HepG2 (cell line): Measurements from ENCODE around the gene CBX2. TPM values are rescaled to one million over a fixed set of nuclear protein-coding genes. Genes with fewer than 3 reads are reported as not detected.
A peak's percentile ranks its signal among the peaks of the same experiment; 100 is the strongest.

Experiments used
- ARHGAP35 ChIP-seq: sonication (generic); formaldehyde crosslinking; IDR thresholded peaks from 2 replicates; pipeline ENCODE4 v1.9.0; 2022; ENCODE audit warnings: mild to moderate bottlenecking, inconsistent platforms, moderate library complexity, missing genetic modification reagents, borderline replicate concordance
- CCAR2 ChIP-seq: fragments of 200-400 bp; formaldehyde crosslinking; optimal IDR thresholded peaks from 2 replicates; pipeline ENCODE3; 2018; ENCODE audit warnings: low read depth, mild to moderate bottlenecking, low read length, moderate library complexity
- HOXD1 ChIP-seq: sonication (generic); formaldehyde crosslinking; IDR thresholded peaks from 2 replicates; pipeline ENCODE4 v1.5.0; 2020; ENCODE audit warnings: missing genetic modification reagents
- NKX3-1 ChIP-seq: sonication (generic); formaldehyde crosslinking; IDR thresholded peaks from 2 replicates; pipeline ENCODE4 v1.5.0; 2020; ENCODE audit warnings: missing genetic modification reagents
- ZC3H4 ChIP-seq: sonication (generic); formaldehyde crosslinking; IDR thresholded peaks from 2 replicates; pipeline ENCODE4 v1.4.0; 2020; ENCODE audit warnings: missing genetic modification reagents, borderline replicate concordance
- ZFP36 ChIP-seq: fragments of 150-350 bp; IDR thresholded peaks from 2 replicates; pipeline ENCODE4 v1.6.1; 2018; ENCODE audit warnings: borderline replicate concordance, low read length, low read depth; ENCODE audit not compliant: partially characterized antibody
- ZNF10 ChIP-seq: sonication (generic); formaldehyde crosslinking; IDR thresholded peaks from 2 replicates; pipeline ENCODE4 v1.4.0; 2020; ENCODE audit warnings: mild to moderate bottlenecking, low read depth, missing genetic modification reagents, borderline replicate concordance
- ZNF530 ChIP-seq: sonication (generic); formaldehyde crosslinking; IDR thresholded peaks from 2 replicates; pipeline ENCODE4 v1.5.0; 2020; ENCODE audit warnings: low read depth, mild to moderate bottlenecking, missing genetic modification reagents
- polyA plus RNA-seq, 8 experiments: library from polyadenylated mRNA; depleted of rRNA in 3 of 8; stranded (reverse) in 7 of 8; unstranded in 1 of 8; fragments of >200 nt; fragmentation: Illumina TruSeq in 4 of 8; extraction: Trizol in 4 of 8; gene quantifications; 2 replicates each; pipeline versions ENCODE4 v1.2.1 to v1.2.3, GENCODE V29; 2011 to 2016; ENCODE audit warnings: low read depth in 4 of 8, missing spikeins in 1 of 8, mixed read lengths in 1 of 8; ENCODE audit not compliant: insufficient read depth in 1 of 8
- total RNA-seq, 5 experiments: library from RNA; depleted of rRNA; stranded (reverse); fragments of >200 nt; fragmentation: Illumina TruSeq; extraction: Trizol; gene quantifications; 2 replicates each; pipeline ENCODE4 v1.2.3, GENCODE V29; 2016; ENCODE audit warnings: low read depth in 1 of 5
- TF ChIP-seq, protein P1 (sequence below): sonication (generic); formaldehyde crosslinking; IDR thresholded peaks from 2 replicates; pipeline ENCODE4 v1.4.0; 2020; ENCODE audit warnings: missing genetic modification reagents
- TF ChIP-seq, protein P2 (sequence below): sonication (generic); formaldehyde crosslinking; IDR thresholded peaks from 2 replicates; pipeline ENCODE4 v1.4.0; 2020; ENCODE audit warnings: missing genetic modification reagents
- TF ChIP-seq, protein P3 (sequence below): sonication (generic); formaldehyde crosslinking; IDR thresholded peaks from 2 replicates; pipeline ENCODE4 v1.4.0; 2020; ENCODE audit warnings: mild to moderate bottlenecking, missing genetic modification reagents, borderline replicate concordance
- TF ChIP-seq, protein P4 (sequence below): sonication (generic); formaldehyde crosslinking; IDR thresholded peaks from 2 replicates; pipeline ENCODE4 v1.5.0; 2020; ENCODE audit warnings: missing genetic modification reagents
- TF ChIP-seq, protein P5 (sequence below): sonication (generic); formaldehyde crosslinking; IDR thresholded peaks from 2 replicates; pipeline ENCODE4 v1.5.1; 2020; ENCODE audit warnings: missing genetic modification reagents, mild to moderate bottlenecking, borderline replicate concordance

CBX2 gene
- total and polyA plus RNA-seq, 2 of the 13 experiments (the other 11 are each of a cell fraction or from before 2014, with no cell fraction given) = 14.5 to 31.1 TPM

DNA sequence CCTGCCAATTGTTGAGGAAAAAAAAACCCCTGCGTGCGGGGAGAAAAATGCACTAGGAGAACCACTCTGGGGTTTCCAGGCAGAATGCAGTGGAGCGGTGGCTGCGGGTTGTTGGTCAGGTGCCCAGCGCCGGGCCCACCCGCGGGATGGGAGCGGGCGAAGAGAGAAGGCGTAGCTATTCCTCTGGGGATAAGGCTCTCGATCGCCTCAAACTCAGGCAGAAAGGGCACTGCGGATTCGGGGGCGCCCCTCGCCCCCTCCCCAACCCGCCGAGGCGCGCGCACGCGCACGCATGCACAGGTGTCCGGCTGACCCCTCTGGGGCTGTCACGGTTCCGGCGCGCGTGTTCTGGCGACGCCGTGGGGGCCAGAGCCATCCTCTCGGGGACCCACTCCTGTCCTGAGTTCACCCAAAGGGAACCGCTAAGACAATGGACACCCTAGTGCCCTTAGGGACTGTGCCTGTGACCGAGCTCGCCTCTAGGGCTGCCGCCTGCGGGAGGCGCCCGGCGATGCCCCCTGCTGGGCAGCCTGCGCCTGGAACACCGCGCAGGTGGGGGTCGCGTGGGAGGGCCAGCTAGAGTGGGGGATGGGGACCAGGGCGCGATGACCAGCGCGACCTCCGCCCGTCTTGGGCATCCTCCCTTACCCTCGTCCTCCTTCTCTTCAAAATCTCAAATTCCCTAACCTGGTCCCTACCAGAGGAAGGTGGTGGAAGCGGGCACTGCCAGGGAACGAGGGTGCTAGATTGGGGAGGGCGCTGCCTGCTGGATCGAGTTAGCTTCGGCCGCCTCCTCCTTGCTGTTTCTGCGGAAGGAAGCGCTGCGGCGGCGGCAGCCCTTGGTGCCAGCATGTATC is 33.3 kb downstream of the CBX2 start (continued):
- no peak for TF ChIP-seq CCAR2
- TF ChIP-seq NKX3-1 (CRISPR knock-in tag) = peak; percentile 62; the same call in 1 of the 2 replicates
- TF ChIP-seq, protein P1, sequence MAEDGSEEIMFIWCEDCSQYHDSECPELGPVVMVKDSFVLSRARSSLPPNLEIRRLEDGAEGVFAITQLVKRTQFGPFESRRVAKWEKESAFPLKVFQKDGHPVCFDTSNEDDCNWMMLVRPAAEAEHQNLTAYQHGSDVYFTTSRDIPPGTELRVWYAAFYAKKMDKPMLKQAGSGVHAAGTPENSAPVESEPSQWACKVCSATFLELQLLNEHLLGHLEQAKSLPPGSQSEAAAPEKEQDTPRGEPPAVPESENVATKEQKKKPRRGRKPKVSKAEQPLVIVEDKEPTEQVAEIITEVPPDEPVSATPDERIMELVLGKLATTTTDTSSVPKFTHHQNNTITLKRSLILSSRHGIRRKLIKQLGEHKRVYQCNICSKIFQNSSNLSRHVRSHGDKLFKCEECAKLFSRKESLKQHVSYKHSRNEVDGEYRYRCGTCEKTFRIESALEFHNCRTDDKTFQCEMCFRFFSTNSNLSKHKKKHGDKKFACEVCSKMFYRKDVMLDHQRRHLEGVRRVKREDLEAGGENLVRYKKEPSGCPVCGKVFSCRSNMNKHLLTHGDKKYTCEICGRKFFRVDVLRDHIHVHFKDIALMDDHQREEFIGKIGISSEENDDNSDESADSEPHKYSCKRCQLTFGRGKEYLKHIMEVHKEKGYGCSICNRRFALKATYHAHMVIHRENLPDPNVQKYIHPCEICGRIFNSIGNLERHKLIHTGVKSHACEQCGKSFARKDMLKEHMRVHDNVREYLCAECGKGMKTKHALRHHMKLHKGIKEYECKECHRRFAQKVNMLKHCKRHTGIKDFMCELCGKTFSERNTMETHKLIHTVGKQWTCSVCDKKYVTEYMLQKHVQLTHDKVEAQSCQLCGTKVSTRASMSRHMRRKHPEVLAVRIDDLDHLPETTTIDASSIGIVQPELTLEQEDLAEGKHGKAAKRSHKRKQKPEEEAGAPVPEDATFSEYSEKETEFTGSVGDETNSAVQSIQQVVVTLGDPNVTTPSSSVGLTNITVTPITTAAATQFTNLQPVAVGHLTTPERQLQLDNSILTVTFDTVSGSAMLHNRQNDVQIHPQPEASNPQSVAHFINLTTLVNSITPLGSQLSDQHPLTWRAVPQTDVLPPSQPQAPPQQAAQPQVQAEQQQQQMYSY (CRISPR knock-in tag) = no peak
- no peak for TF ChIP-seq ZC3H4 (CRISPR knock-in tag)
- TF ChIP-seq ZNF10 (CRISPR knock-in tag) = no peak
- no peak for TF ChIP-seq ZFP36
- no peak for TF ChIP-seq ZNF530 (CRISPR knock-in tag)
- TF ChIP-seq, protein P2, sequence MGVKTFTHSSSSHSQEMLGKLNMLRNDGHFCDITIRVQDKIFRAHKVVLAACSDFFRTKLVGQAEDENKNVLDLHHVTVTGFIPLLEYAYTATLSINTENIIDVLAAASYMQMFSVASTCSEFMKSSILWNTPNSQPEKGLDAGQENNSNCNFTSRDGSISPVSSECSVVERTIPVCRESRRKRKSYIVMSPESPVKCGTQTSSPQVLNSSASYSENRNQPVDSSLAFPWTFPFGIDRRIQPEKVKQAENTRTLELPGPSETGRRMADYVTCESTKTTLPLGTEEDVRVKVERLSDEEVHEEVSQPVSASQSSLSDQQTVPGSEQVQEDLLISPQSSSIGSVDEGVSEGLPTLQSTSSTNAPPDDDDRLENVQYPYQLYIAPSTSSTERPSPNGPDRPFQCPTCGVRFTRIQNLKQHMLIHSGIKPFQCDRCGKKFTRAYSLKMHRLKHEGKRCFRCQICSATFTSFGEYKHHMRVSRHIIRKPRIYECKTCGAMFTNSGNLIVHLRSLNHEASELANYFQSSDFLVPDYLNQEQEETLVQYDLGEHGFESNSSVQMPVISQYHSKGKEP (CRISPR knock-in tag) = no peak
- TF ChIP-seq, protein P3, sequence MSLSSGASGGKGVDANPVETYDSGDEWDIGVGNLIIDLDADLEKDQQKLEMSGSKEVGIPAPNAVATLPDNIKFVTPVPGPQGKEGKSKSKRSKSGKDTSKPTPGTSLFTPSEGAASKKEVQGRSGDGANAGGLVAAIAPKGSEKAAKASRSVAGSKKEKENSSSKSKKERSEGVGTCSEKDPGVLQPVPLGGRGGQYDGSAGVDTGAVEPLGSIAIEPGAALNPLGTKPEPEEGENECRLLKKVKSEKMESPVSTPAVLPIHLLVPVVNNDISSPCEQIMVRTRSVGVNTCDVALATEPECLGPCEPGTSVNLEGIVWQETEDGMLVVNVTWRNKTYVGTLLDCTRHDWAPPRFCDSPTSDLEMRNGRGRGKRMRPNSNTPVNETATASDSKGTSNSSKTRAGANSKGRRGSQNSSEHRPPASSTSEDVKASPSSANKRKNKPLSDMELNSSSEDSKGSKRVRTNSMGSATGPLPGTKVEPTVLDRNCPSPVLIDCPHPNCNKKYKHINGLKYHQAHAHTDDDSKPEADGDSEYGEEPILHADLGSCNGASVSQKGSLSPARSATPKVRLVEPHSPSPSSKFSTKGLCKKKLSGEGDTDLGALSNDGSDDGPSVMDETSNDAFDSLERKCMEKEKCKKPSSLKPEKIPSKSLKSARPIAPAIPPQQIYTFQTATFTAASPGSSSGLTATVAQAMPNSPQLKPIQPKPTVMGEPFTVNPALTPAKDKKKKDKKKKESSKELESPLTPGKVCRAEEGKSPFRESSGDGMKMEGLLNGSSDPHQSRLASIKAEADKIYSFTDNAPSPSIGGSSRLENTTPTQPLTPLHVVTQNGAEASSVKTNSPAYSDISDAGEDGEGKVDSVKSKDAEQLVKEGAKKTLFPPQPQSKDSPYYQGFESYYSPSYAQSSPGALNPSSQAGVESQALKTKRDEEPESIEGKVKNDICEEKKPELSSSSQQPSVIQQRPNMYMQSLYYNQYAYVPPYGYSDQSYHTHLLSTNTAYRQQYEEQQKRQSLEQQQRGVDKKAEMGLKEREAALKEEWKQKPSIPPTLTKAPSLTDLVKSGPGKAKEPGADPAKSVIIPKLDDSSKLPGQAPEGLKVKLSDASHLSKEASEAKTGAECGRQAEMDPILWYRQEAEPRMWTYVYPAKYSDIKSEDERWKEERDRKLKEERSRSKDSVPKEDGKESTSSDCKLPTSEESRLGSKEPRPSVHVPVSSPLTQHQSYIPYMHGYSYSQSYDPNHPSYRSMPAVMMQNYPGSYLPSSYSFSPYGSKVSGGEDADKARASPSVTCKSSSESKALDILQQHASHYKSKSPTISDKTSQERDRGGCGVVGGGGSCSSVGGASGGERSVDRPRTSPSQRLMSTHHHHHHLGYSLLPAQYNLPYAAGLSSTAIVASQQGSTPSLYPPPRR = peak; percentile 37; the same call in 1 of the 2 replicates
- TF ChIP-seq, protein P4, sequence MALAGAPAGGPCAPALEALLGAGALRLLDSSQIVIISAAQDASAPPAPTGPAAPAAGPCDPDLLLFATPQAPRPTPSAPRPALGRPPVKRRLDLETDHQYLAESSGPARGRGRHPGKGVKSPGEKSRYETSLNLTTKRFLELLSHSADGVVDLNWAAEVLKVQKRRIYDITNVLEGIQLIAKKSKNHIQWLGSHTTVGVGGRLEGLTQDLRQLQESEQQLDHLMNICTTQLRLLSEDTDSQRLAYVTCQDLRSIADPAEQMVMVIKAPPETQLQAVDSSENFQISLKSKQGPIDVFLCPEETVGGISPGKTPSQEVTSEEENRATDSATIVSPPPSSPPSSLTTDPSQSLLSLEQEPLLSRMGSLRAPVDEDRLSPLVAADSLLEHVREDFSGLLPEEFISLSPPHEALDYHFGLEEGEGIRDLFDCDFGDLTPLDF (CRISPR knock-in tag) = no peak
- peak; percentile 43; the same call in 1 of the 2 replicates for TF ChIP-seq ARHGAP35 (CRISPR knock-in tag)
- TF ChIP-seq HOXD1 = no peak
- TF ChIP-seq, protein P5, sequence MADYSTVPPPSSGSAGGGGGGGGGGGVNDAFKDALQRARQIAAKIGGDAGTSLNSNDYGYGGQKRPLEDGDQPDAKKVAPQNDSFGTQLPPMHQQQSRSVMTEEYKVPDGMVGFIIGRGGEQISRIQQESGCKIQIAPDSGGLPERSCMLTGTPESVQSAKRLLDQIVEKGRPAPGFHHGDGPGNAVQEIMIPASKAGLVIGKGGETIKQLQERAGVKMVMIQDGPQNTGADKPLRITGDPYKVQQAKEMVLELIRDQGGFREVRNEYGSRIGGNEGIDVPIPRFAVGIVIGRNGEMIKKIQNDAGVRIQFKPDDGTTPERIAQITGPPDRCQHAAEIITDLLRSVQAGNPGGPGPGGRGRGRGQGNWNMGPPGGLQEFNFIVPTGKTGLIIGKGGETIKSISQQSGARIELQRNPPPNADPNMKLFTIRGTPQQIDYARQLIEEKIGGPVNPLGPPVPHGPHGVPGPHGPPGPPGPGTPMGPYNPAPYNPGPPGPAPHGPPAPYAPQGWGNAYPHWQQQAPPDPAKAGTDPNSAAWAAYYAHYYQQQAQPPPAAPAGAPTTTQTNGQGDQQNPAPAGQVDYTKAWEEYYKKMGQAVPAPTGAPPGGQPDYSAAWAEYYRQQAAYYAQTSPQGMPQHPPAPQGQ (CRISPR knock-in tag) = no peak
